CD14-positive monocyte (primary cell): ENCODE measurements around the gene UTP14A. TPM values are rescaled to one million over a fixed set of nuclear protein-coding genes. Genes with fewer than 3 reads are reported as not detected.

ENCODE experiments used
- DNase-seq, 3 donors: peaks; one replicate each; pipeline ENCODE4 v3.0.0-alpha.2; 2011 to 2022
- H2AFZ ChIP-seq: 2 replicates; pipeline ENCODE4 v1.6.0; 2012; ENCODE audit warnings: mild to moderate bottlenecking, low read depth, low read length, inconsistent platforms; ENCODE audit not compliant: insufficient read depth, poor library complexity, severe bottlenecking
- H3K27ac ChIP-seq, 2 donors: 1 replicate in 1 of 2; 2 replicates in 1 of 2; pipeline ENCODE4 v1.5.1; 2012 to 2013; ENCODE audit warnings: low read length in 2 of 2, control low read depth in 1 of 2, inconsistent platforms in 1 of 2, low read depth in 1 of 2, mild to moderate bottlenecking in 1 of 2
- H3K27me3 ChIP-seq, 2 donors: one replicate each; pipeline versions ENCODE4 v1.6.0 to v1.6.1; 2011 to 2013; ENCODE audit warnings: low read length in 2 of 2; ENCODE audit not compliant: control insufficient read depth in 2 of 2, insufficient read depth in 2 of 2
- H3K36me3 ChIP-seq, 2 donors: replicated peaks in 1 of 2; 1 replicate in 1 of 2; 2 replicates in 1 of 2; pipeline versions ENCODE4 v1.5.1 to v1.6.1; 2012 to 2013; ENCODE audit warnings: low read length in 2 of 2, control low read depth in 1 of 2, inconsistent platforms in 1 of 2, mild to moderate bottlenecking in 1 of 2; ENCODE audit not compliant: insufficient read depth in 2 of 2, control insufficient read depth in 1 of 2
- H3K4me1 ChIP-seq, 2 donors: 1 replicate in 1 of 2; 2 replicates in 1 of 2; pipeline versions ENCODE4 v1.5.1 to v1.6.1; 2012 to 2013; ENCODE audit warnings: low read length in 2 of 2, control low read depth in 1 of 2, inconsistent platforms in 1 of 2, mild to moderate bottlenecking in 1 of 2, moderate library complexity in 1 of 2; ENCODE audit not compliant: insufficient read depth in 2 of 2, control insufficient read depth in 1 of 2
- H3K4me2 ChIP-seq: replicated peaks from 2 replicates; pipeline ENCODE3; 2012; ENCODE audit warnings: low read length, moderate library complexity, mild to moderate bottlenecking; ENCODE audit not compliant: poor library complexity, severe bottlenecking; ENCODE audit errors: extremely low read depth
- H3K4me3 ChIP-seq, 3 experiments: fragments of 200-600 bp in 1 of 3; sonication (generic) in 1 of 3; replicated peaks in 1 of 3; 1 replicate in 2 of 3; 2 replicates in 1 of 3; pipeline ENCODE4 v1.5.1; 2011 to 2013; ENCODE audit warnings: low read length in 3 of 3, mild to moderate bottlenecking in 3 of 3, control low read depth in 2 of 3, low read depth in 2 of 3, inconsistent platforms in 1 of 3, moderate library complexity in 1 of 3
- H3K79me2 ChIP-seq: 2 replicates; pipeline ENCODE4 v1.6.0; 2012; ENCODE audit warnings: mild to moderate bottlenecking, control low read depth, inconsistent platforms, low read length, moderate library complexity; ENCODE audit not compliant: insufficient read depth
- H3K9ac ChIP-seq: 2 replicates; pipeline ENCODE4 v1.6.0; 2017; ENCODE audit warnings: low read length, mild to moderate bottlenecking; ENCODE audit not compliant: insufficient read depth, poor library complexity, severe bottlenecking
- H3K9me3 ChIP-seq, 2 donors: replicated peaks in 1 of 2; 1 replicate in 1 of 2; 2 replicates in 1 of 2; pipeline versions ENCODE4 v1.5.1 to v1.6.1; 2012 to 2013; ENCODE audit warnings: low read length in 2 of 2, control low read depth in 1 of 2; ENCODE audit not compliant: control insufficient read depth in 1 of 2, insufficient read depth in 1 of 2
- H4K20me1 ChIP-seq: 2 replicates; pipeline ENCODE4 v1.6.0; 2012; ENCODE audit warnings: mild to moderate bottlenecking, low read length, control low read depth, moderate library complexity; ENCODE audit not compliant: insufficient read depth
- H3K27ac Mint-ChIP-seq, 7 donors: one replicate each; pipeline ENCODE4 v1.8.0; 2020; ENCODE audit warnings: mild to moderate bottlenecking in 7 of 7, mixed read lengths in 7 of 7, moderate library complexity in 6 of 7, inconsistent platforms in 2 of 7
- H3K27me3 Mint-ChIP-seq, 3 donors: one replicate each; pipeline ENCODE4 v1.8.0; 2021 to 2022; ENCODE audit warnings: low read depth in 3 of 3, mild to moderate bottlenecking in 3 of 3, mixed read lengths in 3 of 3, moderate library complexity in 3 of 3, inconsistent platforms in 1 of 3
- H3K36me3 Mint-ChIP-seq, 2 donors: one replicate each; pipeline ENCODE4 v1.8.0; 2020; ENCODE audit warnings: mixed read lengths in 2 of 2, inconsistent platforms in 1 of 2, mild to moderate bottlenecking in 1 of 2
- H3K4me1 Mint-ChIP-seq: one replicate; pipeline ENCODE4 v1.8.0; 2020; ENCODE audit warnings: mild to moderate bottlenecking, mixed read lengths
- H3K4me3 Mint-ChIP-seq, 2 donors: one replicate each; pipeline ENCODE4 v1.8.0; 2020; ENCODE audit warnings: mild to moderate bottlenecking in 2 of 2, mixed read lengths in 2 of 2, moderate library complexity in 1 of 2
- H3K9me3 Mint-ChIP-seq, 7 donors: one replicate each; pipeline ENCODE4 v1.8.0; 2020 to 2022; ENCODE audit warnings: mixed read lengths in 7 of 7, mild to moderate bottlenecking in 6 of 7, moderate library complexity in 6 of 7, inconsistent platforms in 2 of 7
- whole genome bisulfite sequencing: methylation state at CpG from one replicate; pipeline ENCODE4 v1.1.5; 2013; ENCODE audit warnings: missing lambda C conversion rate; ENCODE audit not compliant: insufficient coverage; 5-methylcytosine and 5-hydroxymethylcytosine counted together
- intact Hi-C, 2 donors: fragments of 100-400 bp; cut with micrococcal nuclease; formaldehyde crosslinking; loops; one replicate each; pipeline versions ENCODE4 v1.15.0 to v1.15.1; 2023
- polyA plus RNA-seq, 3 donors: library from polyadenylated mRNA; depleted of rRNA in 1 of 3; unstranded in 2 of 3; stranded (reverse) in 1 of 3; fragments of 300-500 nt in 2 of 3; fragments of >200 nt in 1 of 3; fragmentation: Illumina TruSeq in 2 of 3; gene quantifications; 1 replicate in 2 of 3; 2 replicates in 1 of 3; pipeline ENCODE4 v1.2.3, GENCODE V29; 2012 to 2021
- TF ChIP-seq, protein P1 (sequence below): fragments of 200-600 bp; IDR thresholded peaks from one replicate; pipeline ENCODE4 v1.8.0; 2022; ENCODE audit warnings: antibody characterized with exemption, mild to moderate bottlenecking

UTP14A gene
- polyA plus RNA-seq, 3 donors, result 2.9 to 5.5 (median 3.8) TPM

DNA sequence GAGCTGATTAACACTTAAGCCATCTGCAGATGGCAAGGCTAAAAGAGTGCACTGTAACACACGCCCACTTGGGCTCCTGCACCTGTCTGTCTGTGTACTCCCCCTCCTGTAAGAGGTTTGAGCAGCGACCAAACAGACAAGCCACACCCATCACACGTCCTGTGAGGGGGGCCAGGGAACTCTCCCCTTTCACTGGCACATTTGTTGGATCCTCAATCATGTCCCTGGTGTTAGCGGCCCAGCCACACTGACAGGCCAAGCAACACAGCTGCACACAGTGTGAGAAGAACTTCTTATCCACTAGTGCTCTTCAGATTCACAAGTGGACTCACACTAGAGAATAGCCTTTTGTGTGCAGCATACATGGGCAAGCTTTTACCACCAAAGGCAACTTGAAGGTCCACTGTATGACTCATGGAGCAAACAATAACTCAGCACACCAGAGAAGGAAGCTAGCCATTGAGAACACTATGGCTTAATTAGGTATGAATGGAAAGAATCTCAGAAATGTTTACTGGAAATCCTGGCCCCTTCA, 29.1 kb upstream of the UTP14A start:
- Histone ChIP-seq H4K20me1 (no peaks in the 10 kb centered on the region), H3K27me3 (no peaks in the 10 kb centered on the region), H3K4me3 (no peak overlapping the region), H3K36me3 (no peaks in the 10 kb centered on the region), H3K9me3 (no peaks in the 10 kb centered on the region), H3K79me2 (no peaks in the 10 kb centered on the region), H2AFZ (no peak overlapping the region), H3K27ac (no peak overlapping the region), H3K4me2 (no peak overlapping the region), H3K9ac (no peak overlapping the region), H3K4me1 (no peaks in the 10 kb centered on the region)
- peaks cover 0 to 6% (median 0%) of the 10 kb centered on the region in 7 donors for H3K9me3 Mint-ChIP-seq
- TF ChIP-seq, protein P1, sequence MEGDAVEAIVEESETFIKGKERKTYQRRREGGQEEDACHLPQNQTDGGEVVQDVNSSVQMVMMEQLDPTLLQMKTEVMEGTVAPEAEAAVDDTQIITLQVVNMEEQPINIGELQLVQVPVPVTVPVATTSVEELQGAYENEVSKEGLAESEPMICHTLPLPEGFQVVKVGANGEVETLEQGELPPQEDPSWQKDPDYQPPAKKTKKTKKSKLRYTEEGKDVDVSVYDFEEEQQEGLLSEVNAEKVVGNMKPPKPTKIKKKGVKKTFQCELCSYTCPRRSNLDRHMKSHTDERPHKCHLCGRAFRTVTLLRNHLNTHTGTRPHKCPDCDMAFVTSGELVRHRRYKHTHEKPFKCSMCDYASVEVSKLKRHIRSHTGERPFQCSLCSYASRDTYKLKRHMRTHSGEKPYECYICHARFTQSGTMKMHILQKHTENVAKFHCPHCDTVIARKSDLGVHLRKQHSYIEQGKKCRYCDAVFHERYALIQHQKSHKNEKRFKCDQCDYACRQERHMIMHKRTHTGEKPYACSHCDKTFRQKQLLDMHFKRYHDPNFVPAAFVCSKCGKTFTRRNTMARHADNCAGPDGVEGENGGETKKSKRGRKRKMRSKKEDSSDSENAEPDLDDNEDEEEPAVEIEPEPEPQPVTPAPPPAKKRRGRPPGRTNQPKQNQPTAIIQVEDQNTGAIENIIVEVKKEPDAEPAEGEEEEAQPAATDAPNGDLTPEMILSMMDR, result no peak
- intact Hi-C loops, result no loop called here
- no peak for DNase-seq
- no peaks in the 10 kb centered on the region for H3K36me3 Mint-ChIP-seq
- H3K27me3 Mint-ChIP-seq, result peaks cover 0 to 5% (median 0%) of the 10 kb centered on the region in 3 donors
- WGBS, result no CpG with 5 or more reads among the region's 4 CpGs
- peak overlapping the region in 1 of 7 donors; percentile 38 for H3K27ac Mint-ChIP-seq
- H3K4me3 Mint-ChIP-seq, result no peak overlapping the region
- H3K4me1 Mint-ChIP-seq, result peaks cover 2% of the 10 kb centered on the region

DNA sequence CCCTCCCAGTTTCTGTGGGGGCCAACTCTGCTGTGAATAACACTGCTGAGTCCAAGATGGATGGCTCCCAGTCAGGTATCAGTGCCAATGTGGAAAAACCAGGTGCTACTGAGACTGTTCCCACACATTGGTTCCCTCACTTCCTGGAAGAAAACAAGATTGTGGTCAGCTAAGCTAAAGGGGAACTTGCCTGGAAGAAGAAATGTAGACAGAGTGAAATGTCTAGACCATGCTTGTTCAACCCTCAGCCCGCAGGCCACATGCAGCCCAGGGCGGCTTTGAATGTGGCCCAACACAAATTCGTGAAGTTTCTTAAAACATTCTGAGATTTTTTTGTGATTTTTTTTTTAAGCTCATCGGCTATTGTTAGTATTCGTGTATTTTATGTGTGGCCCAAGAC, 28.6 kb upstream of the UTP14A start:
- WGBS, result 20% methylated on average over 1 of the region's 5 CpGs
- intact Hi-C loops, result no loop called here
- no peak overlapping the region for H2AFZ ChIP-seq
- H3K36me3 ChIP-seq, result no peaks in the 10 kb centered on the region
- H3K4me2 ChIP-seq, result no peak overlapping the region
- peaks cover 0 to 6% (median 0%) of the 10 kb centered on the region in 7 donors for H3K9me3 Mint-ChIP-seq
- no peak overlapping the region for H3K27ac ChIP-seq
- no peaks in the 10 kb centered on the region for H4K20me1 ChIP-seq
- no peaks in the 10 kb centered on the region for H3K27me3 ChIP-seq
- TF ChIP-seq, protein P1, result no peak
- H3K79me2 ChIP-seq, result no peaks in the 10 kb centered on the region
- no peaks in the 10 kb centered on the region for H3K36me3 Mint-ChIP-seq
- H3K27me3 Mint-ChIP-seq, result peaks cover 0 to 6% (median 0%) of the 10 kb centered on the region in 3 donors
- no peak for DNase-seq
- H3K4me3 ChIP-seq, result no peak overlapping the region
- no peak overlapping the region for H3K27ac Mint-ChIP-seq
- peaks cover 2% of the 10 kb centered on the region for H3K4me1 Mint-ChIP-seq
- H3K4me1 ChIP-seq, result no peaks in the 10 kb centered on the region
- H3K4me3 Mint-ChIP-seq, result no peak overlapping the region
- H3K9ac ChIP-seq, result no peak overlapping the region
- H3K9me3 ChIP-seq, result no peaks in the 10 kb centered on the region
